Gastroesophageal sphincter (tissue), 3 donors: ENCODE results near the gene SUCLG2.
"Not testable (repeated sequence)": the region's sequence is repeated elsewhere in the genome, so short reads cannot be mapped to it uniquely, and the experiment has no call there.

ENCODE experiments used
- CTCF ChIP-seq, 4 experiments: fragments of 200-600 bp in 2 of 4; fragments of 450-650 bp in 2 of 4; sonication (generic) in 1 of 4; IDR thresholded peaks; one replicate each; pipeline ENCODE4 v1.5.1; 2017 to 2019; ENCODE audit warnings: antibody characterized with exemption in 4 of 4, mild to moderate bottlenecking in 2 of 4, moderate library complexity in 2 of 4
- POLR2A ChIP-seq, 2 donors: fragments of 450-650 bp; IDR thresholded peaks; one replicate each; pipeline ENCODE4 v1.6.1; 2017; ENCODE audit warnings: antibody characterized with exemption in 2 of 2, mild to moderate bottlenecking in 2 of 2, moderate library complexity in 1 of 2
- POLR2AphosphoS5 ChIP-seq: sonication (generic); formaldehyde crosslinking; IDR thresholded peaks from one replicate; pipeline ENCODE4 v1.6.1; 2017; ENCODE audit warnings: antibody characterized with exemption

GRCh38 chr3:67537203-67537602 is 117.2 kb downstream of the SUCLG2 start:
- not testable (repeated sequence) for TF ChIP-seq POLR2AphosphoS5; CTCF (IDR thresholded peaks at IDR 0.05); POLR2A (IDR thresholded peaks at IDR 0.05)
